Measurements from ENCODE around the gene NUP62. TPM values are rescaled to one million over a fixed set of nuclear protein-coding genes. Genes with fewer than 3 reads are reported as not detected.

The NUP62 gene
- 36.5 TPM for total RNA-seq
- long read RNA-seq, transcript NUP62-201 (3 exons, 2,870 nt) = major isoform, 10 of 57 reads
- long read RNA-seq, transcript NUP62-211 (3 exons, 2,053 nt) = minor isoform, 5 of 57 reads
- long read RNA-seq, transcript NUP62-202 (2 exons, 3,479 nt) = minor isoform, 7 of 57 reads
- long read RNA-seq, partial matches to known transcripts = 1 of 57 reads
- long read RNA-seq, other reads (novel, unspliced or antisense) = 32 of 57 reads

GRCh38 chr19:49929121-49929610 lies at the start of gene NUP62, which contains the start of gene ATF5:
Gene NUP62, minus strand, starts transcription at chr19:49929504. Its CDS starts 19,697 bp downstream, at chr19:49909807.
Gene ATF5, plus strand, starts transcription at chr19:49929205. Its CDS starts 1,646 bp downstream, at chr19:49930851.
- Histone ChIP-seq H3K27ac (peak within 1 kb of the TSS; percentile 90), H3K36me3 (peaks cover 33% of the 10 kb centered on the region), H3K9me3 (no peaks in the 10 kb centered on the region), H3K4me1 (peaks cover 28% of the 10 kb centered on the region), H3K27me3 (ENCODE audit: low read depth) (no peaks in the 10 kb centered on the region), H3K4me3 (peak within 1 kb of the TSS; percentile 100)
- intact Hi-C loops (cut with DNase I) = no loop called here
- ATAC-seq (peak; percentile 87), DNase-seq (peak; percentile 92)
- no peak for TF ChIP-seq CTCF (IDR thresholded peaks at IDR 0.05)

GRCh38 chr19:49978324-49978723 lies 49.0 kb upstream of the NUP62 start:
- Histone ChIP-seq H3K4me1 (no peaks in the 10 kb centered on the region), H3K4me3 (no peak overlapping the region), H3K36me3 (peaks cover 69% of the 10 kb centered on the region), H3K27me3 (ENCODE audit: low read depth) (no peaks in the 10 kb centered on the region), H3K27ac (no peak overlapping the region), H3K9me3 (no peaks in the 10 kb centered on the region)
- no peak for TF ChIP-seq CTCF (IDR thresholded peaks at IDR 0.05)
- DNase-seq (no peak), ATAC-seq (no peak)
- intact Hi-C loops (cut with DNase I) = no loop called here

- H3K27me3 ChIP-seq (ENCODE audit: low read depth) = no peaks in the 10 kb centered on the region
- DNase-seq (no peak), ATAC-seq (no peak)
- peaks cover 68% of the 10 kb centered on the region for H3K36me3 ChIP-seq
- H3K27ac ChIP-seq = no peak overlapping the region
- intact Hi-C loops (cut with DNase I) = no loop called here
- H3K9me3 ChIP-seq = no peaks in the 10 kb centered on the region
- no peak for TF ChIP-seq CTCF (IDR thresholded peaks at IDR 0.05)
- no peak overlapping the region for H3K4me3 ChIP-seq
- H3K4me1 ChIP-seq = no peaks in the 10 kb centered on the region
Measured at GRCh38 chr19:49977881-49978280, 48.6 kb upstream of the NUP62 start.

GRCh38 chr19:49977076-49977475 lies 47.8 kb upstream of the NUP62 start:
- DNase-seq (peak; percentile 39), ATAC-seq (no peak)
- no peak overlapping the region for H3K4me3 ChIP-seq
- no peak overlapping the region for H3K27ac ChIP-seq
- TF ChIP-seq CTCF (IDR thresholded peaks at IDR 0.05) = no peak
- intact Hi-C loops (cut with DNase I) = no loop called here
- no peaks in the 10 kb centered on the region for H3K9me3 ChIP-seq
- peaks cover 64% of the 10 kb centered on the region for H3K36me3 ChIP-seq
- peaks cover 2% of the 10 kb centered on the region for H3K4me1 ChIP-seq
- H3K27me3 ChIP-seq (ENCODE audit: low read depth) = no peaks in the 10 kb centered on the region

- no peak overlapping the region for H3K4me3 ChIP-seq
- H3K9me3 ChIP-seq = no peaks in the 10 kb centered on the region
- H3K36me3 ChIP-seq = peaks cover 58% of the 10 kb centered on the region
- DNase-seq = peak; percentile 31
- no peak for TF ChIP-seq CTCF (IDR thresholded peaks at IDR 0.05)
- no peak overlapping the region for H3K27ac ChIP-seq
- ATAC-seq = no peak
- H3K27me3 ChIP-seq (ENCODE audit: low read depth) = no peaks in the 10 kb centered on the region
- peaks cover 5% of the 10 kb centered on the region for H3K4me1 ChIP-seq
- intact Hi-C loops (cut with DNase I) = no loop called here
Measured at GRCh38 chr19:49976496-49976895, 47.2 kb upstream of the NUP62 start.

All from lower lobe of right lung (tissue), 2 donors.